Glomerular visceral epithelial cell (primary cell): ENCODE data around the gene FAM193A.
"Not testable (repeated sequence)": the region's sequence is repeated elsewhere in the genome, so short reads cannot be mapped to it uniquely, and the experiment has no call there.

Source experiments
- DNase-seq: peaks from one replicate; pipeline ENCODE4 v3.0.0-alpha.2; 2016; ENCODE audit errors: extremely low spot score

FAM193A gene

DNA sequence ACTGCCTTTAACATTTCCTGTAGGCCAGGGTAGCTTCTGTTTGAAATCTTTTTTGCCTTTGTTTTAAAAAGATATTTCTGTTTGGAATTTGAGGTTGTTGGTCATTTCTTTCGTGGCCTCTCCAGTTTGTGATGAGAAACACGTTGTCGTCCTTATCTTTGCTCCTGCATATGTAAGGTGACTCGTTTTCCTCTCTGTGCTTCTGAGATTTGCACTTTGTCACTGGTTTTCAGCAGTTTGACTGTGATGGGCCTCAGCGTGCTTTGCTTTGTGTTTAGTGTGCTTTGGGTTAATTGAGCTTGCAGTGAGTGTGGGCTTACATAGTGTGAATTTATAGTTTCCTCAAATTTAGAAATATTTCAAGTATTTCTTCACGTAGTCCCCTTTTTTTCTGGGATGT is 81.5 kb downstream of the FAM193A start:
- no peak for DNase-seq

DNA sequence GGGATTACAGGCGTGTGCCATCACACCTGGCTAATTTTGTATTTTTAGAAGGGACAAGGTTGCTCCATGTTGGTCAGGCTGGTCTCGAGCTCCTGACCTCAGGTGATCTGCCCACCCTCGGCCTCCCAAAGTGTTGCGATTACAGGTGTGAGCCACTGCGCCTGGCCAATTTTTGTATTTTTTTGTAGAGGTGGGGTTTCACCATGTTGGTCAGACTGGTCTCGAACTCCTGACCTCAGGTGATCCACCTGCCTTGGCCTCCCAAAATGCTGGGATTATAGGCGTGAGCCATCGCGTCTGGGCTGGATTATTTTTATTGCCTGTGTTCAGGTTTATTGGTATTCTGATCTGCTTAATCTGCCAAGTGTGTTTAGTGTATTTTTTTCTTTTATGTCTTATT is 82.3 kb downstream of the FAM193A start:
- not testable (repeated sequence) for DNase-seq

DNA sequence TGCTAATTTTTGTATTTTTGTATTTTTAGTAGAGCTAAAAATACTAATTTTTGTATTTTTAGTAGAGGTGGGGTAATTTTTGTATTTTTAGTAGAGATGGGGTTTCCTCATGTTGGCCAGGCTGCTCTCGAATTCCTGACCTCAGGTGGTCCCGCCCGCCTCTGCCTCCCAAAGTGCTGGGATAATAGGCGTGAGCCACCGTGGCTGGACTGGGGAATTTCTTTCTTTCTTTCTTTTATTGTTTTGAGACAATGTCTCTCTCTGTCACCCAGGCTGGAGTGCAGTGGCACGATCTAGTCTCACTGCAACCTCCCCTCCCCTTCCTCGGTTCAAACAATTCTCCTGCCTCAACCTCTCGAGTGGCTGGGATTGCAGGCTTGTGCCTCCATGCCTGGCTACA is 83.0 kb downstream of the FAM193A start:
- no peak for DNase-seq

DNA sequence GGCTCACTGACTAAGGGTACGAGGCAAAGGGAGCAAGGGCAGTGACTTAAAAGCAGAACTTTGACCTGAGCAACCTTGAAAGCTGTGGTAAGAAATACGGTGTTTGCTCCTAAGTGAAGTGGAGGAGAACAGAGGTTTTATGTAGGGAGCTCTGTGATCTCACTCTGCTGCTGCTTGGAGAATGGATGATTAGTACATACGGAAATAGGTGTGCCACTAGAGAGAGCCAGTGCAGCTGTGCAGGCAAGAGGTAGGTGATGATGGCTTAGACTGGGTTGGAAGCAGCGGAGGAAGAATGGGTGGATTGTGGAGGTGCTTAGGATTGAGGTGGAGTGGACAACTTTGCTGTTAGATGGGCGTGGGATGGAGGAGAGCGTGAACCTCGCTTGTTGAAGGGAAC is 85.0 kb downstream of the FAM193A start:
- DNase-seq, result no peak

DNA sequence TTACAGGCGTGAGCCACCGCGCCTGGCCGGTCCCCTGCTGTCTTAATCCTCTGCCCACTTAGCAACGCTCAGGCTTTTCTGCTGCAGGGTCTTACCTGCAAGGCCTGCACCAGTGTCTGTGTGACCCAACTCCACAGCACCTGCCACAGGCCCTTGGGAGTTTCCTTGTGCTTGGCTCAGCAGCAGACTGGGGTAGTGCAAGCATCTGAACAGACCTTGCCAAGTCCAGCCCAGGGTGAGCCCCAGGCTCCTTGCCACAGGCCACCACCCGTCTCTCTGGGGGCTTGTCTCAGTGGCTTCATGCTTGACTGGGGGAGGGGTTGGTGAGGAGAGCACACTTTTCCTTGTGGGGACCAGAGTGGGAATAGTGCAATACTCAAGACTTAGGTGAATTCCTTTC is 87.0 kb downstream of the FAM193A start:
- DNase-seq, result no peak

DNA sequence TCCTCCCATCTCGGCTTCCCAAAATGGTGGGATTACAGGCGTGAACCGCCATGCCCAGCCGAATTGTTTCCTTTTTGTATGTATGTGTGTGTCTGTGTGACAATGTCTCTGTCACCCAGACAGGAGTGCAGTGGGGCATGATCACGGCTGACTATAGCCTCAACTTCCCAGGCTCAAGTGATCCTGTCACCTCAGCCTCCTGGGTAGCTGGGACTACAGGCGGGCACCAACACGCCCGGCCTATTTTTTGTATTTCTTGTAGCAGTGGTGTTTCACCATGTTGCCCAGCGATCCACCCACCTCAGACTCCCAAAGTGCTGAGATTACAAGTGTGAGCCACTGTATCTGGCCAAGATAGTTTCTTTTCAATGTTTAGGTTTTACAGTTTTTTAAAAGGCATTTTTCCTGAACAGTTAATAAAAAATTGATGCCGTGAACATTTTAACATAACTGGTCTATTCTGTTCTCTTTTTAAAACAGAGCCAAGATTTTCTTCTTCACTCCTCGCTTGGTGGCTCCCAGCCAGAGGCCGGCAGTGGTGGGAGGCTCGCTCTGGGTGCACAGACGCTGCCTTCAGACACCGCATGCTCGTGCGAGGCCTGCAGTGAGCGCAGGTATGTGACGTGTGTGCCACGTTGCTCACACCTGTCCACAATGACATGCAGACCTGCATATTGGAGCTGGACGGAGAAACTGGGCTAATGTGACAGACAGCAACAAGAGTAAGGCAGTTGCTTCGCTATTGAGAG is 88.5 kb downstream of the FAM193A start:
- DNase-seq, result no peak

DNA sequence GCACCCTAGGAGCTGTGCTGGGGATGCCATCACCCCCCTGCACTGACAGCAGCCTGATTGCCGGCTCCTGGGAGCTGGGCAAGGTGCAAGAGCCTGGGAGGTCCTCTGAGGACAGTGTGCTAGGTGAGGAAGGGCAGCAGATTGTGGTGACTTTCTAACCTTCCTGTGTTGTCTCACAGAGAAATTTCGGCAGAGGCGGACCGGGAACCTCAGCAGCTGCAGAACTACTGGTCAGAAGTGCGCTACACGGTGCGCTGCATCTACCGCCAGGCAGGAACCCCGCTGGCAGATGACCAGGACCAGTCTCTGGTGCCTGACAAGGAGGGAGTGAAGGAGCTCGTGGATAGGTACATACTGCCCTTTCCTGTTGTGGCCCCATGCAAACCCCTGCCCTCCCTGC is 89.8 kb downstream of the FAM193A start:
- DNase-seq, result no peak

DNA sequence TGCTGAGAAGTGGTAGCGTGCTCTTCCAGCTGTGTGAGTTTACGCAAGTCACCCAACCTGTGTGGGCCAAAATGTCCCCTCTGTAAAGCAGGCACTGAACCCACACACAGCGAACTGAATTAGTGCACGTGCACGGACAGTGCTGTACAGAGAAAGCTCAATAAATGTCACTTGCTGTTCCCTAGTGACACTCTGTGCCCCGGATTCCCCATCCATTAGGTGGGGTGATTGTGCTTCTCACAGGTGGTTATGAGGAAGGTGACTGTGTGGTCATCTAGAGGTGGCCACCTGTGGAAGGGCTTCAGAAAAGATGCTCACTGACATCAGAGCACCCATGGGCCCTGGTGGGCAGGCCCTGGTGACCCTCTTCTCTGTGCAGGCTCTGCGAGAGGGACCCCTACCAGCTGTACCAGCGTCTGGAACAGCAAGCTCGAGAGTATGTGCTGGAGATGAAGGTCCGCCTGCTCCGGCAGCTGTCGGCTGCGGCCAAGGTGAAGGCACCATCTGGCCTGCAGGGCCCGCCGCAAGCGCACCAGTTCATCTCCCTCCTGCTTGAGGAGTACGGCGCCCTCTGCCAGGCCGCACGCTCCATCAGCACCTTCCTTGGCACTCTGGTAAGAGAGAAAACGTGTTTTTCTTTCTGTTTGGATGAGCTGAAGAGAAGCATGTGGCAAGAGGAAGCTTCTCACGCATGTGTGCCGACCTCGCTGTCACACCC is 94.3 kb downstream of the FAM193A start:
- no peak for DNase-seq

DNA sequence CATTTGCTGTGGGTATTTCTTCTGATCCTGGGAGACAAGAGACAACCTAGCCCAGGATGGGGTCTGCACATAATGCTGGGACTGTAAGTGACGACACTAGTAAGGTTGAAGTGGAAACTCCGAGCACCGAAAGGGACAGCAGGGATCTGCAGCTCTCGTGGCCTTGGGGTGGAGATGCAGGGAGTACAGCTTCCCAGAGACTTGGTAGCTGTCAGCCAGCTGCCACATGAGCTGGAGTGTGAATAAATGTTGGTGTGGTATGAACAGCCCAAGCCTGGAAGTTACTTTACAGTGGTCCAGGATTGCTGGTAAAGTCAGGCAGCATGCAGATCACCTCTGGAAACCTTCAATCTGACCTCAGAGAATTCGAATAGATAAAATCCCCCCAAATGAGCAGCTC is 97.6 kb downstream of the FAM193A start:
- DNase-seq, result no peak

DNA sequence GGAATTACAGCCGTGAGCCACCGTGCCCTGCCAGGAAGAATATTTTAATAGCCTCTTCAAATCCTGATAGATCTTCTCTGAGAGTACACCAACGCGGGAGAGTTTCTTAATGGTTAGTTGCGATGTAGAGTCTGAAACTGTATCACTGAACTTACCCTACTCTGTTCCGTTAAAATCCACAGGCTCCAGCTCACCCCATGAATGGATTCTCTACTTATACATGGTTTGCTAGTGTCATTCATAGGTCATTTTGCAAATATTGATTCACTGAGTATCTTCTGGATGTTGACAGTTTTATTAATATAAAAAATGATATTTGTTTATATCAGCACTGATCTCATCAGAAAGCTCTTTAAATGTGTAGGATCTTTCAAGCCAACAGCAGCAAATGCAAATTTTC is 99.9 kb downstream of the FAM193A start:
- no peak for DNase-seq

DNA sequence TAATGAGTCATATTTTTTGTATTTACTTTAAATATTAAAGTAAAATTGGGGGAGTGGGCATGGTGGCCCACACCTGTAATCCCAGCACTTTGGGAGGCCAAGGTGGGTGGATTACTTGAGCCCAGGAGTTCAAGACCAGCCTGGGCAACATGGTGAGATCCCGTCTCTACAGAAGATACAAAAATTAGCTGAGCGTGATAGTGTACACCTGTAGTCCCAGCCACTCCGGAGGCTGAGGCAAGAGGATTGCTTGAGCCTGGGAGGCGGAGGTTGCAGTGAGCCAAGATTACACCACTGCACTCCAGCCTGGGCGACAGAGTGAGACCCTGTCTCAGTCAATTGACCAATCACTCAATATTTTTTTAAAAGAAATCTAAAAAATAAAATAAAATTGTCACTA is 100.5 kb downstream of the FAM193A start:
- not testable (repeated sequence) for DNase-seq

DNA sequence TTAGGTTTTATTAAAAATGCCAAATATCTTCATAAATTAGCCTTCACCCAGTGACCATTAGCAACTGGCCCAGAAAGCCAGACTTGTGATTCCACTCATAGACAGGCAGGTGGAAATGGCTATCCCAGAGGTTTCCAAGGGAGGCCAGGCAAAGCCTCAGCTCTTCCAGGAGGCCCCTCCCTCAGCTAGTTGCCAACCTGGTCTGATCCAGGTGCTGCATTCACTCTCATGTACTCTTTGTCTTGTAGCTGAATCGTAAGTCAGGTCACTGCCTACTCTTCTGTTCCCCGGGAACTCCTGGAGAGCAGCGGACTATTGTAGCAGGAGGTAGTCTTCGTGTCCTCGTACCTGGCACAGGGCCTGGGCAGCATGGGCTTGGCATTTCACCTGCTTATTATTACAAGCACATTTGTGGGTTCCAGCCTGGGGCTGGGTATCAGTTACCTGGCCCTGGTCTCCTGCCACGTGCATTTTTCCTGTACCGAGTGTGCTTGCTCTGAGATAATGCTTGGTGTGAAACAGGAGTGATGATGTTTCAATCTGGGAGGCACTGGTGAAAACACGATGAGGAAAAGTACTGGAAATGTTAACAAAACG is 101.6 kb downstream of the FAM193A start:
- no peak for DNase-seq

DNA sequence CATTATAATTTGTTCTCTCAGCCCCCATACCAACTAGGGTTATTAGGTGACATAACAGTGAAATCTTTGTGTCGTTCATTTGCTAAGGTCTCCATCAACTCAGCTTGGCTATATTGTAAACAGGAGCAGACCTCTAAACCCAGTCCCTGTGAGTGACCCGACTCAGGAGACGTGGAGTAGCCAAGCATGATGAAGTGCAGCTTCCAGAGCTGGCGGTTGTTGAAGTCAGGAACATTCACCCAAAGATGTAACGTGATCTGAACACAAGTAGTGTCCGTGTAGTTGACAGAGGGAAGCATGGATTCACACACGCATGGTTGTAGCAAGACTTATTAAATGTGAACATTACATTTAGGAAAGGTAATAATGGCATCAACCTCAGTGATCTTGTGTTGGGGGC is 102.3 kb downstream of the FAM193A start:
- no peak for DNase-seq

DNA sequence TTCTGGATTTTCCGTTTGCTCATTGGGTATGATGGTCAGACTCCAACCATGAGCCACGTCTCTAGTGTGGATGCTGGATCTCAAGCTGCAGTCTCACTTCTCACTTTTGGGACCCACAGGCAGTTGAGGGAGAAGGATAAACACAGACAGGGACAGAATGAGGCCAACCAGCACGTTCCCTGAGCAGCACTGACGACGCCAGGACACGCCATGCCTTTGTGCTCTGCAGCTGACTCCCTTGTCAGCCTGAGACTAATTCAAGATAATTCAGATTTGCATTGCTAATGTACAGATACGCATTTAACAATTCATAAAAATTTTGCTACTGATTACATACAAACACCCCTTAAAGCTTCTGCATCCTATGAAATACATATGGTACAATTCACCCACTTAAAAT is 106.5 kb downstream of the FAM193A start:
- no peak for DNase-seq

DNA sequence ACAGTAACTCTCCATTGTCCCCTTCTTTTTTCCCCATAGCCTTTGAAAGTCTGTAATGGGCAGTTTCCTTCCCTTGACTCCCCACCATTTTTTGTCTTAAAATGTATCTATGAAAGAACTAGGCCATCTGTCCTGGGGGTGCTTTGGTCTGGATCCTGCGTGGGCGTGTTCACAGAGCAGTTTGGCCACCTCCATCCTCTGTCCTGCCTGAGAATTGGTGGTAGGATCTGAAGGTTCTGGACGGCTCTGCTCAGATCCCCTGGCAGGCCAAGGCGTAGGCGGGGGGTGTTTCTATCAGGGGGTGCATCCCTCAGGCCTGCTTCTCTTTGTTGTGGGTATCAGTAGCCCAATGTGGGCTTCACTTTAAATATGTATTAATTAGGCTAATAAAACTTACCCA is 107.1 kb downstream of the FAM193A start:
- no peak for DNase-seq

DNA sequence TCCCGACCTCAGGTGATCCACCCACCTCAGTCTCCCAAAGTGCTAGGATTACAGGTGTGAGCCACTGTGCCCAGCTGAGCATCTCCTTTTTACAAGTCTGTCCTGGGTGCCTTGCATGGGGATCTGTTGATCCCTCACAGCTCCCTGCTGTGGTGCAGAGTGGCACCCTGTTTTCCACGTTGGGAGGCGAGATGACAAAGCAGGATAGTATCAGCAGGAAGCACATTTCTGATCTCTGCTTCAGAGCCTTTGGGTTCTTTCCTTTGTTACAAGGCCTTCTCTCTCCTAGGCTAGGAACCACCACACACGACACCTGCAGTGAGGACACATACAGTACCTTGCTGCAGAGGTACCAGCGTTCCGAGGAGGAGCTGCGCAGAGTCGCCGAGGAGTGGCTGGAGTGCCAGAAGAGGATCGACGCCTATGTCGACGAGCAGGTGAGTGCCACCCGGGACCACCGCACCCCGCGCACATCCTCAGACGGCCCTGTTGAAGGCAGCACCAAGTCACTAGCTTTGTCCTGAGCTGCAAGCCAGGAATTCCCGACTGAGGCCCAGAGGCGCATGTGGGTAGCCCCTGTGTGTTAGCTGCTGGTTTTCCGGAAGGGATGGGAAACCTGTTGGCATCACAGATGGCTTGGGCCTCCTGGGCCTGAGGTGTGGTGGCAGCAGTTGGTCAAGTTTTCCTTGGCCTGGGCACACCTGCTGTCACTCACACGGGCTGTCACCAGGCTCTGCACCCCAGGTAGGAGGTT is 110.1 kb downstream of the FAM193A start:
- no peak for DNase-seq

DNA sequence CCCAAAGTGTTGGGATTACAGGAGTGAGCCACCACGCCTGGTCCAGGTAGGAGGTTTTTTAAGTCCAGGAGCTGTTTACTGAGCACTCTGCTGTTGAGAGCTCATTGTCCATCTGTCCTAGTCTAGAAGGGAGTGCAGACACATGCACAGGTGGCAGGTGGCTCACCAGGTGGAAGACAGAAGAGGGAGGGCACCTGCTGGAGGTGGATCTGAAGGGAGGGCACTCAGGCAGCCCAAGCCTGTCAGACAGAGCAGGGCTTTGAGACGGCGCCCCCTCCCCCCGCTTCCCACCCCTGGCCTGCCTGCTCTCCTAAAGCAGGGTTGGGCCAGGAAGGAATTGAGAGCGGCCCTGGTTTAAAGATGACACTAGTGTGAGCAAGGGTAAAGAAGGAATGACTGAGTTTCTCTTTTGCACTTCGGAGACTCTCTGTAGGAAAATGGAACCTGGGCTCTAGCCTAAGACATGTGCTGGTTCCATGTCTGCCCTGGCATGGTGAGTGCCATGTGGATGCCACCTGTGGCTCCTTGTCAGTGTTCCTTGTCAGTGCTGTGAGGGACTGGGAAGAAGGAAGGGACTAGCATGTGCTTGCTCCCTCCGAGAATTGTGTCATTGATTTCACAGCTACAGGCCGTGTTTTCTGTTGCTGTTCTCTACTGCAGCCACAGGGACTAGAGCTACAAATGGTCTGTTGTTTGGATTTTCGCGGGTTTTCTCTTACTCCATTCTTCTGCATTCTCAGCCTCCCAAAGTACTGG is 111.1 kb downstream of the FAM193A start:
- DNase-seq, result no peak

DNA sequence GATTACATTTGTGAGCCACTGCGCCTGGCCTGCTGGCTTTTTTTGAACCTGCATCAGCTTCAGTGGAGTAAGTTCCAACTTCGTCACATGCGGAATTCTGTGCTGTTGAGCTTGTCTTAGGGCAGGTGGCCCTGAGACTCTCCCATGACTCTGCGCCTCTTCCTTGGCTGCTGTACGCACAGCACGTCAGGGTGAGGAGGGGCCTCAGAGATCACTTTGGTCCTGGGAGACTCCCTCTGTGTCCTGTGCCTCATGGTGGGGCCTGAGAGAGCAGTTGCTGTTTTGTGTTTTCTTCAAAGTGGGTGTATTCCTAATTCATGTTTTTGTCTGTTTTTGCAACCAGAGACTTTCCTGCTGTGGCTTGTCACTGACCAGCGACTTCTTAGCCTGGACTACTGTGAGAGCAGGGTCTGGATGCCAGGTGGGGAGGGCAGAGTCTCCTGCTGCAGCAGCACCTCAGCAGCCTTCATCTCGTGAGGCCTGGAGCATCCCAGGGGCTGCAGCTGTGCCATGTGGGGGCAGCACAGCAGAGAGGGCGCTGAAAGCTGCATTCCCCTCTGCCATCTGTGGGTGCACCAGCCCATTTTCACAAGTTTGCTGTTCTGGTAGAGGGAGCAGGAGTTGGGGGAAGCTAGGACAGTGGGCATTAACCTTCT is 111.8 kb downstream of the FAM193A start:
- no peak for DNase-seq

DNA sequence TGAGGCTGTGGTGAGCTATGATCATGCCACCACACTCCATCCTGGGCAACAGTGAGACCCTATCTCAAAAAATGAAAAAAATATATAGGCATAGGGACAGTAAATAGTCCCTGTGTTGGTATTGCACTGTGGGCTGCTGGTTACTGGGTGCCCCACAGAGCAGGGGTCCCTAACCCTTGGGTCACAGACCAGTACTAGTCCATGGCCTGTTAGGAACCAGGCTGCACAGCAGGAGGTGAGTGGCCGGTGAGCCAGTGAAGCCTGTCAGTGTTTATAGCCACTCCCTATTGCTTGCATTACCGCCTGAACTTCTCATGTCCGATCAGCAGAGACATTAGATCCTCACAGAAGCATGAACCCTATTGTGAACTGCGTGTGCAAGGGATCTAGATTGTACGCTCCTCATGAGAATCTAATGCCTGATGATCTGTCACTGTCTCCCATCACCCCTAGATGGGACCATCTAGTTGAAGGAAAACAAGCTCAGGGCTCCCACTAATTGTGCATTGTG is 113.2 kb downstream of the FAM193A start:
- no peak for DNase-seq

DNA sequence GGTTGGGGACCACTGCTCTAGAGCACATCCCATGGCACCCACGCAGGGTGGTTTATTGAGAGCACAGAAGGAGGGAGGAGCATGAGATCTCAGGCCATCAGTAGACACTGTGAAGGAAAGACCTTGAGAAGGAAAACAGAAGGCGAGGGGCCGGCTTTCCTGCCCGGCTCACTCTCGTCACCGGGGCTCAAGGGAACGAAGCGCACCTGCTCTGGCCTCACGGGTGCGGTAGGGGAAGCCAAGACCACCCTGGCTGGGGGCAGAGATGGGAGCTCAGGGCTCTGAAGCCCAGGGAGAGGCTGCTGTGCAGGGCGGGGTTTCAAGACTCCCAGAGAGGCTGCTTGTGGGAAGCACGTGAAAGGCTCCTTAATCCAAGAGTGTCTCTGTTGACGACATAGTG is 113.8 kb downstream of the FAM193A start:
- DNase-seq, result no peak

DNA sequence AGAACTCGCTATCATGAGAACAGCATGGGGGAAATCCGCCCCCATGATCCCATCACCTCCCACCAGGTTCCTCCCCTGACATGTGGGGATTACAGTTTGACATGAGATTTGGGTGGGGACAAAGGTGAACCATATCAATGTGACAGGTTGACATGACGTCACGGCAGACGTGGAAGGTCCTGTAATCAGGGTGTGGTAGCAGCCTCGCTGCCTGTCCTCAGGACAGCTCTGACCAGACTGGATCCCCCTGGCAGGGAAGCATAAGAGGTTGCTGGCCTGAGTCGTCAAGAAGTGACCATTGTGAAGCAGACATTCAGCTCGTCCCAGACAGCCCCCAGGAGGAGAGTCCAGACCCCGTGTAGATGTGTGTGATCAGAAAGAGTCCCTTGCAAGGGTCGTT is 115.1 kb downstream of the FAM193A start:
- DNase-seq, result no peak
